ENCODE data around the gene CDH4.

The CDH4 gene

DNA sequence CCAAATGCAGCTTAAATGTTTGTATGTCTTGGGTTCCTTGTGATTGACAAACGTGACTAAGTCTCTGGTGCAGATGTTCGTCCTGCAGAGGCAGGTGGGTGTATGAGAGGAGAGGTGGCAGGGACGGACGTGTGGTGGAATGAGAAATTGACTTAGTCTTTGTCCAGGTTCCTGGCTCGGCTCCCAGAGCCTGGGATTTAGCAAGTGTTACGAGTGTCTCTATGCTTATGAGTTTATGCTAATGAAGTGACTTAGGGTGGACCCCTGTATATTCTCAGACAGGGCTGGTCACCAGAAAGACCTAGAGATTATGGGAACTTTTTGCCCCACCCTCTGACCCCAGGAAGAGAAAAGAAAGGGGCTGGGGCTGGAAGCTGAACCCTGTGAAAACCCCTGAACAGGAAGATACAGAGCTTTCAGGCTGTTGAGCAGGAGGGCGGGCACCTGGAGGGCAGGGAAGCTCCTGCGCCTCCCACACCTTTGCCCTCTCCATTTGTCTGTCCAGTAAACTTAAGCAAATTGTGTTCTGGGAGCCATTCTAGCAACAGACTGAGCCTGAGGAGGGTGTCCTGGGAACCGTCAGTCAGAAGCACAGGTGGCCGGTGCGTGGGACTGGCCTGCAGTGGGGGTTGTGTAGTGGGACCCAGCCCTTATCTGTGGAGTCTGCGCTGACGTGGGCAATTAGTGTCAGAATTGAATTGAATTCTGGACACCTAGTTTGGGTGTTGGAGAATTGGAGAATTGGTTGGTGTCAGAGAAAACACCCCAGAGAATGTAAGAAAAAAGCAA, 362.1 kb downstream of the CDH4 start:
- TF ChIP-seq ZFX (IDR thresholded peaks at IDR 0.05), result no peak
- TF ChIP-seq, protein P1, sequence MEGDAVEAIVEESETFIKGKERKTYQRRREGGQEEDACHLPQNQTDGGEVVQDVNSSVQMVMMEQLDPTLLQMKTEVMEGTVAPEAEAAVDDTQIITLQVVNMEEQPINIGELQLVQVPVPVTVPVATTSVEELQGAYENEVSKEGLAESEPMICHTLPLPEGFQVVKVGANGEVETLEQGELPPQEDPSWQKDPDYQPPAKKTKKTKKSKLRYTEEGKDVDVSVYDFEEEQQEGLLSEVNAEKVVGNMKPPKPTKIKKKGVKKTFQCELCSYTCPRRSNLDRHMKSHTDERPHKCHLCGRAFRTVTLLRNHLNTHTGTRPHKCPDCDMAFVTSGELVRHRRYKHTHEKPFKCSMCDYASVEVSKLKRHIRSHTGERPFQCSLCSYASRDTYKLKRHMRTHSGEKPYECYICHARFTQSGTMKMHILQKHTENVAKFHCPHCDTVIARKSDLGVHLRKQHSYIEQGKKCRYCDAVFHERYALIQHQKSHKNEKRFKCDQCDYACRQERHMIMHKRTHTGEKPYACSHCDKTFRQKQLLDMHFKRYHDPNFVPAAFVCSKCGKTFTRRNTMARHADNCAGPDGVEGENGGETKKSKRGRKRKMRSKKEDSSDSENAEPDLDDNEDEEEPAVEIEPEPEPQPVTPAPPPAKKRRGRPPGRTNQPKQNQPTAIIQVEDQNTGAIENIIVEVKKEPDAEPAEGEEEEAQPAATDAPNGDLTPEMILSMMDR (conservative IDR thresholded peaks at IDR 0.05), result no peak
- no peak overlapping the region for H3K27ac ChIP-seq

DNA sequence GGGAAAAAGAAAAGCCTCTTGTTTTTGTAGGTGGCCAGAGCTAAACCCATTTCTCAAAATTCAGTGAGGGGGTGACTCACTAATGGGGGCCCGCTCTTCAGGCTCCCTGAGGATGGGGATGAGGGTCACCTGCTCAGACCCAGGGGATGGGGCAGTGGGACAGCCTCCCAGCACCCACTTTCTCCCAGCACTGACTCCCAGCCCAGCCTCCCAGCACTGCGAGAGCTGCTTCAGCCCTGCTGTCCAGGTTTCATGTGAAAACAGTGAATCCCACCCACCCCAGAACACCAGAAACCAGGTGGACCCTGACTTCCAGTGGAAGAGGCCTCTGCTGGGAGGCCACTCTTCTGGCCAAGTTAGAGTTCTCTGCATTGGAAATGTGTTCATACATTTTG, 362.6 kb downstream of the CDH4 start:
- no peak for TF ChIP-seq ZFX (IDR thresholded peaks at IDR 0.05)
- TF ChIP-seq, protein P1 (conservative IDR thresholded peaks at IDR 0.05), result no peak
- H3K27ac ChIP-seq, result no peak overlapping the region

DNA sequence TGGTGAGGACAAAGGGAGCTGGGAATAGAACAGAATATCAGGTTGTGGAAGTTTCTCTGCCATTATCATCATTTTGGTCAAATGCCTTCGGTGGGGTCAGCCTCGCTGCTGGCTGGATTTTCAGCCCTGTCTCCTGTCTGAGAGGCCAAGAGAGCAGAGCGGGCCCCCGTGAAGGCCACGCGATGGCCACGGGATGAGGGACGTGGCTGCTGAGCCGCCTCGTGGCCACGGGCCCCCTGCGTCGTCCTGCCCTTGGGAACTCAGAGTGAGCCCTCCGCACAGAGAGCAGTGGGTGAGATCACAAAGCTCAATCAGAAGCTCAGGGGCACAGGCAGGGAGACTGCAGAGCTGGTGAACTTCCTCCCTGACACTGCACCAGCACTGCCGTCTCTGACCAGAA, 363.7 kb downstream of the CDH4 start:
- TF ChIP-seq, protein P1 (conservative IDR thresholded peaks at IDR 0.05), result no peak
- no peak for TF ChIP-seq ZFX (IDR thresholded peaks at IDR 0.05)
- no peak overlapping the region for H3K27ac ChIP-seq

DNA sequence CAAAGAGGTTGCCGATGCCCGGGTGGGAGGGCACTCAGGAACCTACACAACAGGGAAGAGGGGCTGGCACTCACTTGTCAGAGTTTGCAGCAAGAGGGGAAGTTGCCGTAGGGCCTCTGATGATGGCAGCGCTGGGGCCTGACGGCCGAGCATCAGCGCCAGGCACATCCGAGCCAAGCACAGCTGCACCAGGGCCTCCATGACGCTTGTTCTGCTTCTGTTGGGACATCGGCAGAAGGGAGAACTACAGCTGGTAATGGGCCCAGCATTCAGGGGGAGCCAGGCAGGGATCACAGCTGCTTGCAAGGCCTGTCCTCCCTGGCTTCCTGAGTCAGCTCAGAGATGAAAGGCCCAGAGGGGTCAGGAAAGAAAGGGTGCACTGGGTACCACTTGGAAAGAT, 367.7 kb downstream of the CDH4 start:
- no peak overlapping the region for H3K27ac ChIP-seq
- no peak for TF ChIP-seq ZFX (IDR thresholded peaks at IDR 0.05)
- TF ChIP-seq, protein P1 (conservative IDR thresholded peaks at IDR 0.05), result no peak

DNA sequence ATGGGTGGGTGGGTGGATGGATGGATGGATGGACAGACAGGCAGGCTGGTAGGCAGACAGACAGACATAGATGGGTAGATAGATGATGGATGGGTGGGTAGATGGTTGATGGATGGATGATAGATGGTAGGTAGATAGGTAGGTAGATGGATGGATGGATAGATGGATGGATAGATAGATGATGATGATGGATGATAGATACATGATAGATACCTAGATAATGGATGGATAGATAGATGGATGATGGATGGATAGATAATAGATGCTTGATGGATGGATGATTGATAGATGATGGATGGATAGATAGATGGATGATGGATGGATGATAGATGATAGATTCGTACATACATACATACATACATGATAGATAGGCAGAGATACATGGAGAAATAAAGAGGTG, 368.1 kb downstream of the CDH4 start:
- TF ChIP-seq, protein P1 (conservative IDR thresholded peaks at IDR 0.05), result no peak
- TF ChIP-seq ZFX (IDR thresholded peaks at IDR 0.05), result no peak
- no peak overlapping the region for H3K27ac ChIP-seq

DNA sequence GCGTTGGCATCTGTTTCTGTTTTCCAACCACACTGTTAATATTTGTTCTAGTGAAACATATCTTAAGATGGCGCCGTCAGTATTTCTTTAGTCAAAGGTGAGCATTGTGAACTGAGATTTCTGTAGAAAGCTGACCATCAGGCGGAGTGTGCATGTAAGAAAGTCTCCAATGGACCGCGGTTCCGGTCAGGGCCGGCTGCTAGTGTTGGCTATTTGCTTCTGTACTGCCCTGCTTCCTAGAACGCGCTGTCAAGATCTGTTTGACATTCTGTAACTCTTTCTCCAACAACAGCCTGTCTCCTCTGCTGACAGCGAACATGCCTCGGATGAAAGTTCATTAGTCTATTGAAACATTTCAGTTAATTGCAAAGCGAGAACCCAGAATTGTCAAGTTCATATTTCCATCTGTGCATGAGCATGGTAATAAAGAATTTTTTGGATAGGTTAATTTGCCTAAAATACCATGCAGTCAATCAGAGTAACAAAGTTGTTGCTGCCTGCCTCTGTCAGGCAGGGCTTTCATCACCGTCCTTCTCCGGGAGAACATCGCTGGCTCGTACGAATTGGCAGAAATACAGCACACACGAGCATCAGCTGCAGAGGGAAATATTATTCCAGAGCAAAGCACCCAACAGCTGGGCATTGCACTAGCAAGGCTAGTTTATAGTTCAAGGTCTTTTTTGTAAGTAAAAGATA, 369.1 kb downstream of the CDH4 start:
- H3K27ac ChIP-seq, result no peak overlapping the region
- no peak for TF ChIP-seq ZFX (IDR thresholded peaks at IDR 0.05)
- TF ChIP-seq, protein P1 (conservative IDR thresholded peaks at IDR 0.05), result no peak

DNA sequence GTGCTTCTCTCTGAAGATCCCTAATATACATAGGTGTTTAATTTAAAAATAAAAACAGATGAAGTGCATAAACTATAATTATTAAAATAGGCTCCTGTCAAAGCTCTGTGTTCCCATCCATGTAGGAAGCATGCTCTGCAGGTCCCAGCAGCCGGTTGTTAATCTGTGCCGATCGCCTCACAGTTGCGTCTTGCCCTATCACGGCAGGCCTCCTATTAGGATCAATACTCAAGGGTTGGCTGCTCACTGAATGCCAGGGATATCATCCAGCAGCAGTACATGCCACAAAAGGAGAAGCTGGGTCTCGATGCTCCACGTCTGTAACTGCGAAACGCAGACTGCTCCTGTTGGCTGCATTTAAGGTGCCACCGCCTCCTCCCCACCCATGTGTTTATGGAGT, 369.8 kb downstream of the CDH4 start:
- TF ChIP-seq ZFX (IDR thresholded peaks at IDR 0.05), result no peak
- TF ChIP-seq, protein P1 (conservative IDR thresholded peaks at IDR 0.05), result no peak
- H3K27ac ChIP-seq, result no peak overlapping the region

All from C4-2B (cell line).